Measurements from ENCODE around the gene COL1A1. TPM values are rescaled to one million over a fixed set of nuclear protein-coding genes. Genes with fewer than 3 reads are reported as not detected.

Gene COL1A1
- polyA plus RNA-seq, 3 donors: not detected

DNA sequence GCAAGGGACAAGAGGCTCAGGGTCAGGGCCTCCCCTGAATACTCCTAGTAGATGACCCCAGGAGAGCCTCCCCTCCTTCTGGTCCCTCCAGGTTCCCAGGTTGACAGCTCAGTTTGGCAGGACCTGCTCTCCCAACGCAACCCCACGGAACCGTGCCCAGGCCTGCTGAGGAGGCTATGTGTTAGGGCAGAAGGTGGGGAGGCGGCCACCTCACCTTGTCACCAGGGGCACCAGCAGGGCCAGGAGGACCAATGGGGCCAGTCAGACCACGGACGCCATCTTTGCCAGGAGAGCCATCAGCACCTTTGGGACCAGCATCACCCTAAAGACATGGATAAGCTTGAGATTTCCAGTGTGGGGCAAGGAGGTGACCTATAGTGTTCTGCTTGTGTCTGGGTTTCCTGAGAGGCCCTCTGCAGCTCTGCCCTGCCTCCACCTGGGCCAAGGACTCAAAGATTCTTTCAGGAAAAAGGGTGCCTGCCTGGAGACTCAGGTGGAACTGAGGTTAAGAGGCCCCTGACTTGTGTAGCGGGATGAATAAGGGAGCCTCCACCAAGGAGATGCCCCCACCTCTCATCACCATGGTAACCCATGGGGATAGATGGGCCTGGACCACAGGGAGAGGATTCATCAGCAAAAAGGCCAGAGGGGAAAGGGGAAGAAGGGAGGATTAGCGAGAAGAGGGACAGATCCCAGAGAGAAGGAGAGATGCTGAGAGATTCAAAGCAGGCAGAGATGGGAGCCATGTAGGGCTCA lies 10.7 kb downstream of the COL1A1 start:
- Mint-ChIP-seq H3K9me3 (peaks cover 0 to under 1% (median 0%) of the 10 kb centered on the region in 7 donors), H3K4me3 (no peak overlapping the region), H3K27me3 (ENCODE audit: low read depth in 3 of 3) (peaks cover 10 to 14% (median 10%) of the 10 kb centered on the region in 3 donors), H3K27ac (peak overlapping the region in 1 of 7 donors; percentile 46), H3K4me1 (peaks cover under 1% of the 10 kb centered on the region), H3K36me3 (peaks cover 0 to under 1% of the 10 kb centered on the region in 2 donors)
- Histone ChIP-seq H3K9me3 (replicated peaks in 1 of 2; ENCODE audit: control insufficient read depth in 1 of 2, insufficient read depth in 1 of 2, low read length in 2 of 2) (no peaks in the 10 kb centered on the region), H3K79me2 (ENCODE audit: insufficient read depth, low read length) (no peaks in the 10 kb centered on the region), H3K9ac (ENCODE audit: insufficient read depth, low read length, poor library complexity, severe bottlenecking) (no peak overlapping the region), H4K20me1 (ENCODE audit: insufficient read depth, low read length) (no peaks in the 10 kb centered on the region), H3K27me3 (ENCODE audit: control insufficient read depth in 2 of 2, insufficient read depth in 2 of 2, low read length in 2 of 2) (no peaks in the 10 kb centered on the region), H3K36me3 (replicated peaks in 1 of 2; ENCODE audit: control insufficient read depth in 1 of 2, insufficient read depth in 2 of 2, low read length in 2 of 2) (no peaks in the 10 kb centered on the region), H3K4me1 (ENCODE audit: control insufficient read depth in 1 of 2, insufficient read depth in 2 of 2, low read length in 2 of 2) (no peaks in the 10 kb centered on the region), H3K4me3 (replicated peaks in 1 of 3; ENCODE audit: low read depth in 2 of 3, low read length in 3 of 3) (no peak overlapping the region), H2AFZ (ENCODE audit: insufficient read depth, low read depth, low read length, poor library complexity, severe bottlenecking) (no peak overlapping the region), H3K27ac (ENCODE audit: low read depth in 1 of 2, low read length in 2 of 2) (no peak overlapping the region), H3K4me2 (replicated peaks; ENCODE audit: extremely low read depth, low read length, poor library complexity, severe bottlenecking) (no peak overlapping the region)
- DNase-seq: no peak
- TF ChIP-seq, protein P1, sequence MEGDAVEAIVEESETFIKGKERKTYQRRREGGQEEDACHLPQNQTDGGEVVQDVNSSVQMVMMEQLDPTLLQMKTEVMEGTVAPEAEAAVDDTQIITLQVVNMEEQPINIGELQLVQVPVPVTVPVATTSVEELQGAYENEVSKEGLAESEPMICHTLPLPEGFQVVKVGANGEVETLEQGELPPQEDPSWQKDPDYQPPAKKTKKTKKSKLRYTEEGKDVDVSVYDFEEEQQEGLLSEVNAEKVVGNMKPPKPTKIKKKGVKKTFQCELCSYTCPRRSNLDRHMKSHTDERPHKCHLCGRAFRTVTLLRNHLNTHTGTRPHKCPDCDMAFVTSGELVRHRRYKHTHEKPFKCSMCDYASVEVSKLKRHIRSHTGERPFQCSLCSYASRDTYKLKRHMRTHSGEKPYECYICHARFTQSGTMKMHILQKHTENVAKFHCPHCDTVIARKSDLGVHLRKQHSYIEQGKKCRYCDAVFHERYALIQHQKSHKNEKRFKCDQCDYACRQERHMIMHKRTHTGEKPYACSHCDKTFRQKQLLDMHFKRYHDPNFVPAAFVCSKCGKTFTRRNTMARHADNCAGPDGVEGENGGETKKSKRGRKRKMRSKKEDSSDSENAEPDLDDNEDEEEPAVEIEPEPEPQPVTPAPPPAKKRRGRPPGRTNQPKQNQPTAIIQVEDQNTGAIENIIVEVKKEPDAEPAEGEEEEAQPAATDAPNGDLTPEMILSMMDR (IDR thresholded peaks at IDR 0.05): no peak
- 92% methylated on average over 7 of the region's 8 CpGs for WGBS (ENCODE audit: insufficient coverage)
- intact Hi-C loops (cut with micrococcal nuclease): no loop called here

- H3K4me1 ChIP-seq (ENCODE audit: control insufficient read depth in 1 of 2, insufficient read depth in 2 of 2, low read length in 2 of 2): peaks cover 2 to 5% of the 10 kb centered on the region in 2 donors
- no peaks in the 10 kb centered on the region for H3K9me3 ChIP-seq (replicated peaks in 1 of 2; ENCODE audit: control insufficient read depth in 1 of 2, insufficient read depth in 1 of 2, low read length in 2 of 2)
- TF ChIP-seq, protein P1 (IDR thresholded peaks at IDR 0.05): no peak
- no peak overlapping the region for H3K4me2 ChIP-seq (replicated peaks; ENCODE audit: extremely low read depth, low read length, poor library complexity, severe bottlenecking)
- intact Hi-C loops (cut with micrococcal nuclease): no loop called here
- H3K4me3 ChIP-seq (replicated peaks in 1 of 3; ENCODE audit: low read depth in 2 of 3, low read length in 3 of 3): no peak overlapping the region
- H3K9ac ChIP-seq (ENCODE audit: insufficient read depth, low read length, poor library complexity, severe bottlenecking): no peak overlapping the region
- Mint-ChIP-seq H3K27me3 (ENCODE audit: low read depth in 3 of 3) (peaks cover 7 to 14% (median 11%) of the 10 kb centered on the region in 3 donors), H3K4me3 (no peak overlapping the region), H3K4me1 (peaks cover 4% of the 10 kb centered on the region), H3K27ac (peak overlapping the region in 1 of 7 donors; percentile 46), H3K9me3 (peaks cover 0 to 2% (median 0%) of the 10 kb centered on the region in 7 donors), H3K36me3 (peaks cover 0 to 2% of the 10 kb centered on the region in 2 donors)
- H3K36me3 ChIP-seq (replicated peaks in 1 of 2; ENCODE audit: control insufficient read depth in 1 of 2, insufficient read depth in 2 of 2, low read length in 2 of 2): no peaks in the 10 kb centered on the region
- H3K79me2 ChIP-seq (ENCODE audit: insufficient read depth, low read length): no peaks in the 10 kb centered on the region
- no peak overlapping the region for H3K27ac ChIP-seq (ENCODE audit: low read depth in 1 of 2, low read length in 2 of 2)
- WGBS (ENCODE audit: insufficient coverage): 97% methylated on average over 8 of the region's 8 CpGs
- H3K27me3 ChIP-seq (ENCODE audit: control insufficient read depth in 2 of 2, insufficient read depth in 2 of 2, low read length in 2 of 2): no peaks in the 10 kb centered on the region
- DNase-seq: no peak
- H2AFZ ChIP-seq (ENCODE audit: insufficient read depth, low read depth, low read length, poor library complexity, severe bottlenecking): no peak overlapping the region
- no peaks in the 10 kb centered on the region for H4K20me1 ChIP-seq (ENCODE audit: insufficient read depth, low read length)
Measured at GRCh38 chr17:50190293-50190602, 11.2 kb downstream of the COL1A1 start.

Data from CD14-positive monocyte (primary cell).